Measurements from ENCODE around the gene ST6GAL2.

The ST6GAL2 gene

DNA sequence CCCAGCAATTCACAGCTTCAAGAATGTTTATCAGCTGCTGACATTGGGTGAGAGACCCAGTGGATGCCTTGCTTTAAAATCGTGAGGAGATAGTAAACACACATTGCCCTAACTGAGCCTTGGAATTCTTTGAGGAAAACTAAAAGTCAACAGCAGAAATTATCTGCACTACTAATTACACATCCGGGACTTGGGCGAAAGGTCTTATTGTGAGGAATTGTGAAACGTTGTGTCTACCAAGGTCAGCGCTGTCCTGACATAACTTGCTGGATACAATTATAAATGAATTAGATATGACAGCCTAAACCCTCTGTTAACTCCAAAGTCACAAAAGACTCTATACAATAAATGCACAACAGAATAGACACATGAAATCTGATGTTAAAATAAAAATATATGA lies 121.4 kb downstream of the ST6GAL2 start:
- Mint-ChIP-seq H3K27ac (no peak overlapping the region), H3K27me3 (no peaks in the 10 kb centered on the region), H3K36me3 (no peaks in the 10 kb centered on the region), H3K4me1 (ENCODE audit: low read depth) (no peaks in the 10 kb centered on the region), H3K9me3 (ENCODE audit: low read depth) (no peaks in the 10 kb centered on the region), H3K4me3 (no peak overlapping the region)

DNA sequence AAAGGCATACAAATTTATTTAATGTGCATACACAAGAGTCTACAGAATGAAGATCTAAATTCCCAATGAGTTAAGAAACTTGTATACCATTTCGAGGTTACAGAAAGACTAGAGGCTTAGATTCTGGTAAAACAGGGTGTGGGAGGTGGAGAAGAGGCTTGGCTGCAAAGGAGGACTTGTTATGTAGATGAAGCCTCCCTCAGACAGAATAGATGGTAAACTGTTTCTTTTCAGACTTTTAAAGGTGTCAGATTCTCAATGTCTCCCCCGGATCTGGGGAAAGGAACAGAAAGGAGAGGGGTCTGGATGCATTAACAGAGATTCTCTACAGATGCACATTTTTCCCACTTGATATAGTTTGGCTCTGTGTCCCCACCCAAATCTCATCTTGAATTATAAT lies 126.0 kb downstream of the ST6GAL2 start:
- Mint-ChIP-seq H3K27me3 (peaks cover 4% of the 10 kb centered on the region), H3K36me3 (no peaks in the 10 kb centered on the region), H3K27ac (no peak overlapping the region), H3K9me3 (ENCODE audit: low read depth) (no peaks in the 10 kb centered on the region), H3K4me1 (ENCODE audit: low read depth) (no peaks in the 10 kb centered on the region), H3K4me3 (no peak overlapping the region)

GRCh38 chr2:106758901-106759497 lies 127.0 kb downstream of the ST6GAL2 start:
- Mint-ChIP-seq H3K27me3 (peaks cover 4% of the 10 kb centered on the region), H3K4me1 (ENCODE audit: low read depth) (no peaks in the 10 kb centered on the region), H3K9me3 (ENCODE audit: low read depth) (no peaks in the 10 kb centered on the region), H3K36me3 (no peaks in the 10 kb centered on the region), H3K27ac (no peak overlapping the region), H3K4me3 (no peak overlapping the region)

Measured in activated naive CD8-positive, alpha-beta T cell (primary cell).